Body of pancreas (tissue), 4 donors: Measurements from ENCODE around the gene TRERF1. TPM values are rescaled to one million over a fixed set of nuclear protein-coding genes. Genes with fewer than 3 reads are reported as not detected.
"Not testable (repeated sequence)": the region's sequence is repeated elsewhere in the genome, so short reads cannot be mapped to it uniquely, and the experiment has no call there.

Experiments
- ATAC-seq: fragments of 150-250 bp; one replicate; pipeline ENCODE4 v1.9.1; 2016
- DNase-seq, 4 donors: peaks; one replicate each; pipeline ENCODE4 v3.0.0-alpha.2; 2019
- H3K27ac ChIP-seq, 4 donors: fragments of 200-600 bp; sonication (generic); 1 replicate in 3 of 4; 2 replicates in 1 of 4; pipeline versions ENCODE4 v1.5.1 to v1.6.1; 2016 to 2019; ENCODE audit warnings: mild to moderate bottlenecking in 1 of 4, mixed read lengths in 1 of 4, moderate library complexity in 1 of 4
- H3K27me3 ChIP-seq, 2 donors: fragments of 200-600 bp; sonication (generic); one replicate each; pipeline ENCODE4 v1.6.0; 2016; ENCODE audit warnings: mild to moderate bottlenecking in 1 of 2
- H3K36me3 ChIP-seq, 2 donors: fragments of 200-600 bp; sonication (generic); replicated peaks in 1 of 2; 2 replicates each; pipeline ENCODE4 v1.5.1; 2016; ENCODE audit warnings: low read depth in 2 of 2; ENCODE audit not compliant: insufficient read depth in 1 of 2
- H3K4me1 ChIP-seq: fragments of 200-600 bp; sonication (generic); one replicate; pipeline ENCODE4 v1.6.0; 2016
- H3K4me3 ChIP-seq, 2 donors: fragments of 200-600 bp; sonication (generic); 1 replicate in 1 of 2; 2 replicates in 1 of 2; pipeline ENCODE4 v1.5.1; 2016 to 2019
- H3K9me3 ChIP-seq, 3 donors: fragments of 200-600 bp; sonication (generic); 1 replicate in 2 of 3; 2 replicates in 1 of 3; pipeline ENCODE4 v1.5.1; 2016
- CTCF ChIP-seq, 7 experiments: fragments of 450-650 bp in 4 of 7; fragments of 200-600 bp in 3 of 7; sonication (generic) in 3 of 7; IDR thresholded peaks; one replicate each; pipeline ENCODE4 v1.5.1; 2016 to 2019; ENCODE audit warnings: antibody characterized with exemption in 7 of 7
- POLR2A ChIP-seq, 3 donors: fragments of 450-650 bp; IDR thresholded peaks; one replicate each; pipeline ENCODE4 v1.6.1; 2016; ENCODE audit warnings: antibody characterized with exemption in 3 of 3, mild to moderate bottlenecking in 2 of 3
- WGBS, 2 donors: methylation state at CpG; one replicate each; pipeline ENCODE4 v1.1.5; 2017; 5-methylcytosine and 5-hydroxymethylcytosine counted together
- intact Hi-C: fragments of 100-400 bp; cut with DNase I; formaldehyde crosslinking; loops from one replicate; pipeline ENCODE4 v1.15.1; 2023
- total RNA-seq, 2 donors: library from RNA; depleted of rRNA; stranded (reverse); fragments of >200 nt; gene quantifications; one replicate each; pipeline ENCODE4 v1.1.0, GENCODE V29; 2016

TRERF1 gene
- total RNA-seq, 2 donors from 2014 or later: 2.3 to 3.4 TPM

DNA sequence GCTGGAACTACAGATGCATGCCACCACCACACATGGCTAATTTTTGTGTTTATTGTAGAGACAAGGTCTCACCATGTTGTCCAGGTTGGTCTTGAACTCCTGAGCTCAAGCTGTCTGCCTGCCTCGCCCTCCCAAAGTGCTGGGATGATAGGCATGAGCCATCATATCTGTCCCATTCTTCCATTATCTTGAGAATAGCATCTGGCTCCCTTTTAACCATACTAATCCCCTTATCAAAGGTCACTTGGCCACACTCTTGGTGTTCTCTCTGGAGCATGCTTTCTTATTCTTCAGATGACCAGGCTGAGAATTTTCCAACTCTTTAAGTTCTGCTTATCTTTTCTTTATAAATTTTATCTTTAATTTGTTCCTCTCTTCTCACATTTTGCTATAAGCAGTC, 15.9 kb upstream of the TRERF1 start:
- Histone ChIP-seq H3K9me3 (no peaks in the 10 kb centered on the region), H3K27ac (no peak overlapping the region), H3K27me3 (no peaks in the 10 kb centered on the region), H3K36me3 (no peaks in the 10 kb centered on the region), H3K4me3 (no peak overlapping the region), H3K4me1 (no peaks in the 10 kb centered on the region)
- WGBS, 2 donors: 62 to 95% methylated on average over 1 of the region's 1 CpG
- no peak for DNase-seq
- ATAC-seq: no peak
- intact Hi-C loops: no loop called here
- TF ChIP-seq POLR2A (IDR thresholded peaks at IDR 0.05) (no peak), CTCF (IDR thresholded peaks at IDR 0.05) (no peak)

GRCh38 chr6:42466470-42466869, 14.7 kb upstream of the TRERF1 start:
- H3K4me1 ChIP-seq, H3K27ac ChIP-seq, H3K4me3 ChIP-seq, H3K9me3 ChIP-seq, DNase-seq, ATAC-seq, H3K36me3 ChIP-seq, intact Hi-C loops, H3K27me3 ChIP-seq: not testable (repeated sequence)
- 83% methylated on average over 1 of the region's 28 CpGs; no CpG with 5 or more reads in 1 of the 2 donors for WGBS, 2 donors

DNA sequence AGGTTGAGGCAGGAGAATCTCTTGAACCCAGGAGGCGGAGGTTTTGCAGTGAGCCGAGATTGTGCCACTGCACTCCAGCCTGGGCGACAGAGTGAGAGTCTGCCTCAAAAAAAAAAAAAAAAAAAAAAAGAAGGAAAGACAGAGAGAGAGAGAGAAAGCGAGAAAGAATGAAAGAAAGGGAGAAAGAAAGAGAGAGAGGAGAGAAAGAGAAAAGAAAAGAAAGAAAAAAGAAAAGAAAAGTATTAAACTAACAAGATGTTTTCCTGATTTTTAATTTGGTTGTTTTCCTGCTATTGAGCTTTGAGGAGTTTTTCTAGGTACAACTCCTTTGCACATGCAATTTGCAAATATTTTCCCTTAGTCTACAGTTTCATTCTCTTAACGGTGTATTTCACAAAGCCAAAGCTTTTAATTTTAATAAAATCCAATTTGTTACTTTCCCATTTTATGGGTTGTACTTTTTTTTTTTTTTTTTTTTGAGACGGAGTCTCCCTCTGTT, 10.8 kb upstream of the TRERF1 start:
- H3K4me3 ChIP-seq: no peak overlapping the region
- no peaks in the 10 kb centered on the region for H3K9me3 ChIP-seq
- no peaks in the 10 kb centered on the region for H3K27me3 ChIP-seq
- no peak overlapping the region for H3K27ac ChIP-seq
- WGBS, 2 donors: 81 to 82% methylated on average over 4 to 5 of the region's 6 CpGs
- intact Hi-C loops: no loop called here
- no peak for DNase-seq
- H3K4me1 ChIP-seq: no peaks in the 10 kb centered on the region
- H3K36me3 ChIP-seq: no peaks in the 10 kb centered on the region
- ATAC-seq: no peak
- TF ChIP-seq CTCF (IDR thresholded peaks at IDR 0.05) (no peak), POLR2A (IDR thresholded peaks at IDR 0.05) (no peak)

DNA sequence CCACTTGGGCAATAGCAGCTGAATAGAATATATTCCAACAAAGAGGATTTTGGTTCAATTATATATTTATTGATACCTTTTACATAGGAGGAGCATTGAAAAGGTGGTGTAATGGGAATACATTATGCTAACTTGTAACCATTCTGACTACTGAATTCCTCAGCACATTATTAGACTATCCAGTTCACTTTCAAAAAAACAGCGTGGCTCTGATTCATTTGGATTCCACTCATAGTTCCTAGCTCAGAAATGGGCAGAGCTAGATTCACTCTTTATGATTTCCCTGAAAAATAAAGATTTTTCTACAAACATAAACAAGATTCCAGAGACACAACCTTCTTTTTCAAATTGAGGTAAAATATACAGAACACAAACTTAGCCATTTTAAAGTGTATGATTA, 9.2 kb upstream of the TRERF1 start:
- 53 to 70% methylated on average over 1 of the region's 1 CpG for WGBS, 2 donors
- Histone ChIP-seq H3K4me1 (no peaks in the 10 kb centered on the region), H3K27ac (no peak overlapping the region), H3K9me3 (no peaks in the 10 kb centered on the region), H3K36me3 (no peaks in the 10 kb centered on the region), H3K4me3 (no peak overlapping the region), H3K27me3 (no peaks in the 10 kb centered on the region)
- ATAC-seq (no peak), DNase-seq (no peak)
- TF ChIP-seq CTCF (IDR thresholded peaks at IDR 0.05) (no peak), POLR2A (IDR thresholded peaks at IDR 0.05) (no peak)
- intact Hi-C loops: no loop called here

- no peaks in the 10 kb centered on the region for H3K36me3 ChIP-seq
- intact Hi-C loops: no loop called here
- no peak overlapping the region for H3K27ac ChIP-seq
- H3K27me3 ChIP-seq: no peaks in the 10 kb centered on the region
- no peaks in the 10 kb centered on the region for H3K9me3 ChIP-seq
- 85 to 90% methylated on average over 5 of the region's 5 CpGs for WGBS, 2 donors
- H3K4me3 ChIP-seq: no peak overlapping the region
- H3K4me1 ChIP-seq: no peaks in the 10 kb centered on the region
- ATAC-seq (no peak), DNase-seq (no peak)
- TF ChIP-seq CTCF (IDR thresholded peaks at IDR 0.05) (no peak), POLR2A (IDR thresholded peaks at IDR 0.05) (no peak)
Observed at GRCh38 chr6:42459888-42460287, 8.2 kb upstream of the TRERF1 start.
